Activated CD8-positive, alpha-beta memory T cell treated with anti-CD3 and anti-CD28 coated beads for 48 hours (primary cell): ENCODE results near the gene SULT6B1.
"Not testable (repeated sequence)": the region's sequence is repeated elsewhere in the genome, so short reads cannot be mapped to it uniquely, and the experiment has no call there.

Experiments
- DNase-seq, 3 experiments: peaks; one replicate each; pipeline ENCODE4 v3.0.0-alpha.2; 2020; ENCODE audit warnings: low read depth in 2 of 3, low spot score in 2 of 3

The SULT6B1 gene

GRCh38 chr2:37196320-37197195 is 8.1 kb upstream of the SULT6B1 start, which contains the start of gene CEBPZOS:
TSS of gene CEBPZOS (plus strand) at chr2:37196496. CDS start at chr2:37199705, 3,209 bp downstream.
- peak; percentile 75 to 95 (median 88) for DNase-seq

- DNase-seq, result not testable (repeated sequence)
These were observed 7.4 kb upstream of the SULT6B1 start for GRCh38 chr2:37195862-37196319.

- no peak for DNase-seq
These were observed 4.1 kb upstream of the SULT6B1 start for GRCh38 chr2:37192551-37192950.

- DNase-seq, result no peak
These were observed 3.3 kb upstream of the SULT6B1 start for GRCh38 chr2:37191747-37192146.

- DNase-seq, result no peak
These were observed 2.8 kb upstream of the SULT6B1 start for GRCh38 chr2:37191253-37191652.

- DNase-seq, result no peak
These were observed 1.8 kb upstream of the SULT6B1 start for GRCh38 chr2:37190290-37190689.

- DNase-seq, result no peak
These were observed 1.1 kb upstream of the SULT6B1 start for GRCh38 chr2:37189452-37190153.

- DNase-seq, result no peak
These were observed 6.5 kb downstream of the SULT6B1 start for GRCh38 chr2:37181726-37182684.

- no peak for DNase-seq
These were observed 7.8 kb downstream of the SULT6B1 start for GRCh38 chr2:37180640-37181039.

- DNase-seq, result no peak
These were observed 8.3 kb downstream of the SULT6B1 start for GRCh38 chr2:37180006-37180639.

- no peak for DNase-seq
These were observed 14.7 kb downstream of the SULT6B1 start for GRCh38 chr2:37173741-37174140.

GRCh38 chr2:37171624-37171950 is 16.9 kb downstream of the SULT6B1 start:
- no peak for DNase-seq

GRCh38 chr2:37168217-37168981 is 20.1 kb downstream of the SULT6B1 start:
- no peak for DNase-seq

- no peak for DNase-seq
These were observed 20.8 kb downstream of the SULT6B1 start for GRCh38 chr2:37167636-37168180.

GRCh38 chr2:37164757-37165156 is 23.7 kb downstream of the SULT6B1 start:
- DNase-seq, result no peak

- peak; percentile 44 to 62 (median 57) for DNase-seq
These were observed 31.4 kb downstream of the SULT6B1 start, which contains the start of gene EIF2AK2 for GRCh38 chr2:37156857-37157714. TSS of gene EIF2AK2 (minus strand) at chr2:37156980. CDS start at chr2:37147806, 9,174 bp downstream.

GRCh38 chr2:37156071-37156856 is 32.2 kb downstream of the SULT6B1 start:
- no peak for DNase-seq

- DNase-seq, result no peak
These were observed 33.7 kb downstream of the SULT6B1 start for GRCh38 chr2:37154785-37155184.
